A673 (cell line): ENCODE data around the gene ZC3H18.

Source experiments
- CTCF ChIP-seq: fragments of 300-800, 200-600 bp; sonication (generic); conservative IDR thresholded peaks from 2 replicates; pipeline ENCODE4 v1.5.1; 2017; ENCODE audit warnings: low read depth, mild to moderate bottlenecking, antibody characterized with exemption, low read length, moderate library complexity, mixed read lengths
- EZH2 ChIP-seq: fragments of 200-600 bp; sonication (generic); IDR thresholded peaks from 2 replicates; pipeline ENCODE4 v1.6.1; 2017; ENCODE audit warnings: borderline replicate concordance, low read depth, mild to moderate bottlenecking, mixed read lengths, antibody characterized with exemption, low read length; ENCODE audit not compliant: poor library complexity, severe bottlenecking

- TF ChIP-seq EZH2 (no peak), CTCF (no peak)
These were observed 62.4 kb downstream of the ZC3H18 start for GRCh38 chr16:88632587-88632930.
